ENCODE results near the gene TMEM63A.

- no peak for TF ChIP-seq CTCF (IDR thresholded peaks at IDR 0.05)
- TF ChIP-seq EP300 (IDR thresholded peaks at IDR 0.05), result no peak
These were observed 42.0 kb downstream of the TMEM63A start for GRCh38 chr1:225840223-225840610.
